HG03039 (cell line): Measurements from ENCODE around the gene NMNAT2.

Source experiments
- ATAC-seq: cut with Tn5 transposase; IDR thresholded peaks from one replicate; pipeline ENCODE4 v1.9.1; 2021; ENCODE audit warnings: mild to moderate bottlenecking, moderate library complexity; ENCODE audit not compliant: unreplicated experiment

NMNAT2 gene

GRCh38 chr1:183218971-183219615, 199.1 kb downstream of the NMNAT2 start:
- no peak for ATAC-seq

- no peak for ATAC-seq
Measured at GRCh38 chr1:183218027-183218618, 200.1 kb downstream of the NMNAT2 start.

GRCh38 chr1:183215936-183216335, 202.2 kb downstream of the NMNAT2 start:
- ATAC-seq = no peak

GRCh38 chr1:183215076-183215720, 203.0 kb downstream of the NMNAT2 start:
- no peak for ATAC-seq

GRCh38 chr1:183214021-183214970, 203.9 kb downstream of the NMNAT2 start:
- no peak for ATAC-seq

GRCh38 chr1:183212870-183213269, 205.3 kb downstream of the NMNAT2 start:
- no peak for ATAC-seq

- ATAC-seq = no peak
Measured at GRCh38 chr1:183210681-183211080, 207.5 kb downstream of the NMNAT2 start.

- no peak for ATAC-seq
Measured at GRCh38 chr1:183209533-183210158, 208.5 kb downstream of the NMNAT2 start.

GRCh38 chr1:183206538-183207122, 211.6 kb downstream of the NMNAT2 start:
- no peak for ATAC-seq

GRCh38 chr1:183205196-183205781, 212.9 kb downstream of the NMNAT2 start:
- ATAC-seq = no peak

- ATAC-seq = no peak
Measured at GRCh38 chr1:183203094-183203493, 215.1 kb downstream of the NMNAT2 start.

GRCh38 chr1:183200451-183200850, 217.7 kb downstream of the NMNAT2 start:
- no peak for ATAC-seq

- ATAC-seq = no peak
Measured at GRCh38 chr1:183199304-183199703, 218.9 kb downstream of the NMNAT2 start.

GRCh38 chr1:183198463-183198862, 219.7 kb downstream of the NMNAT2 start:
- no peak for ATAC-seq
